ENCODE measurements around the gene NKAIN1.

DNA sequence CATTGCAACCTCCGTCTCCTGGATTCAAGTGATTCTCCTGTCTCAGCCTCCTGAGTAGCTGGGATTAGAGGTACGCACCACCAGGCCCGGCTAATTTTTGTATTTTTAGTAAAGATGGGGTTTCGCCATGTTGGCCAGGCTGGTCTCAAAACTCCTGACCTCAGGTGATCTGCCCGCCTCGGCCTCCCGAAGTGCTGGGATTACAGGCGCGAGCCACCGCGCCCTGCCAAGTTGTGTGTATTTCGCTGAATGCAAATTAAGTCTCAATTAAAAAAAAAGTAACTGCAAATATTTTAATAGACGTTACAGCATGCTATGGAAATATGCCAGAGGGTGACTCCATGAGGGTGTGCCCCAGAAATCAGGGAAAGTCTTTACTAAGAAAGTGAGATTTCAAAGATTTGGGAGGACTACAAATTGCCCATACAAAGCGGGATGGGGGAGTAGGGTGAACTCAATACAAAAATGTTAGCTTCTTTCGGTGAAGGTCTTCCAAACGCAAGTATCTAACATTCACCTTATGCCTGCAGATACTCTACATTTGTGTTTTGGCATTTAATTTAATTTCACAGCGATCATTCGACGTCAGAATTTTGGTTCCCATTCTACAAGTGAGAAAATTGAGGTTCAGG, 85.6 kb downstream of the NKAIN1 start:
- TF ChIP-seq, protein P1, sequence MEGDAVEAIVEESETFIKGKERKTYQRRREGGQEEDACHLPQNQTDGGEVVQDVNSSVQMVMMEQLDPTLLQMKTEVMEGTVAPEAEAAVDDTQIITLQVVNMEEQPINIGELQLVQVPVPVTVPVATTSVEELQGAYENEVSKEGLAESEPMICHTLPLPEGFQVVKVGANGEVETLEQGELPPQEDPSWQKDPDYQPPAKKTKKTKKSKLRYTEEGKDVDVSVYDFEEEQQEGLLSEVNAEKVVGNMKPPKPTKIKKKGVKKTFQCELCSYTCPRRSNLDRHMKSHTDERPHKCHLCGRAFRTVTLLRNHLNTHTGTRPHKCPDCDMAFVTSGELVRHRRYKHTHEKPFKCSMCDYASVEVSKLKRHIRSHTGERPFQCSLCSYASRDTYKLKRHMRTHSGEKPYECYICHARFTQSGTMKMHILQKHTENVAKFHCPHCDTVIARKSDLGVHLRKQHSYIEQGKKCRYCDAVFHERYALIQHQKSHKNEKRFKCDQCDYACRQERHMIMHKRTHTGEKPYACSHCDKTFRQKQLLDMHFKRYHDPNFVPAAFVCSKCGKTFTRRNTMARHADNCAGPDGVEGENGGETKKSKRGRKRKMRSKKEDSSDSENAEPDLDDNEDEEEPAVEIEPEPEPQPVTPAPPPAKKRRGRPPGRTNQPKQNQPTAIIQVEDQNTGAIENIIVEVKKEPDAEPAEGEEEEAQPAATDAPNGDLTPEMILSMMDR (conservative IDR thresholded peaks at IDR 0.05), result no peak
- TF ChIP-seq ZFX (IDR thresholded peaks at IDR 0.05), result no peak

All from C4-2B (cell line).